ENCODE results near the gene RGS1.

The RGS1 gene

GRCh38 chr1:192581131-192581927 is 5.8 kb downstream of the RGS1 start:
- no peak for DNase-seq (ENCODE audit: low spot score)

- no peak for DNase-seq (ENCODE audit: low spot score)
These were observed 9.3 kb downstream of the RGS1 start for GRCh38 chr1:192584866-192585265.

DNA sequence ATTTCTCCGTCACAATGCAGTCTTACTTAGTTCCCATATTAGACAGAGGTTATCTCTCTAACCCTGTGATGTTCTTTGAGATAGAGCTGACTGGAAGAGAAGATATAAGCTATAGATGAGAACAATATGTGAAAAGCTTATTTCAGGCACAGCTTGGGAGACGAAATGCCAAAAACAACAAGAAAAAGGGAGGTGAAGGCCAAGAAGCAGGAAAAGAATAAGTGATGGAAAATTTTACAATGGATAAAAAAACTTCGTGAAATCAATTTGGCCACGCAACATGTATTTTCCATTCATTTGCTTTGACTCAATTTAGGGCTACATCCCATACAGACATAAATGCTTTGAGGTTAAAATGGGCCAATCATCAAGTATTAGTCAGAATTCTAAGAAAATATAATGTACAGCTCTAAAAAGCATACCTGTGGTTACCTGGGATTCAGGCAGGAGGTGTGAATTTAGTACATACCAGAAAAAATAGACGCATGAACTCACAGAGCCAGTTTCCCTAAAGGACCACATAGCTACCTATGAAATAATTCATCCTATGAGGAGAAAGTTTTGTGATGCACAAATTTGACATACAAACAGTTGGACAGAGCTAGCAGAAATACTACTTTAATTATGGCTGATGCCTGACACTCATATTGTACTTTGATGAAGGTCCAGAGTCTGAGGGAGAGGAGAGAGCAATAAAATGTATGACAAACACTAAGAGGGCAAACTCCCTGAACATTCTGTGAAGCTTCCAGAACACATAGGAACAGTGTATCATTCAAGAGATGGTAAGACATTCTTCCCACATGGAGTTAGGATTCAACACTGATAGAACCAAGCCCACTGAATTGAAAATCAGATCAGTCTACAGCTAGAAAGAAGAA is 12.1 kb downstream of the RGS1 start:
- no peak for DNase-seq (ENCODE audit: low spot score)

GRCh38 chr1:192588546-192588945 is 13.0 kb downstream of the RGS1 start:
- DNase-seq (ENCODE audit: low spot score) = no peak

DNA sequence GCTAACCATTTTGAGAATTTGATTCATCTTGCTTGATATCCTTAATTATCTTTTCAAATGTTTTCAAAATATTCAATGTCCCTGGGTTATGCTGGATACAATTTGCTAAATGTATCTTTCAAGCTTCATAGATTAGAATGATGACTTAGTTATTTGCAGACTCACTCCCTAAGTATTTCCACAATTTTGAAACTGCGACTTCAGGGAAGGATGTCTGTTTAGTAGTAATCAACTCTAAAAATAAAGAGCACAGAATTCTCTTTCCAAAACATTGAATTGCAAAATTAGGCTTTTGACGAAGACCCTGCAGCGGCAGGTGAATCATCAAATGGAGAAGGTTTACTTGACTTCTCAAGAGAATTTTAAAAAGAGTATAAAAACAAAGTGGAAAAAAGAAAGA is 14.2 kb downstream of the RGS1 start:
- no peak for DNase-seq (ENCODE audit: low spot score)

GRCh38 chr1:192592517-192592916 is 16.9 kb downstream of the RGS1 start:
- DNase-seq (ENCODE audit: low spot score) = no peak

DNA sequence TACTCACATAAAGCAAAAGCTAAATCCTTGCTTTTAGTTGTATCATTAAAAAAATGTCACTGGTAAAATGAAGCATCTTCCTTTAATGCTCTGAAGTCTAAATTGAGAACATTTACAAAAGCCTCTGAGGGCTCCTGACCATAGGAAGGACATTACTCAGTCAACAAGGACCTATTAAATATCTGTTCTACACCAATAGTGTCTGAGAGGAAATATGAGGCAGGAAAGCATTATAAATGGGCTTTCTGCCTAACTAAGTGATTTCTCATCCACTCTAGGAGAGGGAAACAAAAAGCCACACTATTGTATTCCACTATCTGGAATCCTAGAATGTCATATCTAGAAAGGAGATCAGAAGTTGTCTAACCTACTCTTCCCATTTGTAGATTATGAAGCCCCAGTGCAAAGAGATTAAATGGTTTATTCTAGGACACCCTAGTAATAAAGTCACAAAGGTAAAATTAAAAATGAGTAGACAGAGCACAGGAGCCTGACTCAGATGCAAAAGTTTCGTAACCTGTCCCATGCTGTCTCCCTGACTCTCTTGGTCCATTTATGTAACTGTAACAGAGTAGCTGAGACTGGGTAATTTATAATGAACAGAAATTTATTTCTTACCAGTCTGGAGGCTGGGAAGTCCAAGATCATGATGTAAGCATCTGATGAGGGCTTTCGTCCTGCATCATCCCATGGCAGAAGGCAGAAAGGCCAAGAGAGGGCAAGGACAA is 17.6 kb downstream of the RGS1 start:
- DNase-seq (ENCODE audit: low spot score) = no peak

DNA sequence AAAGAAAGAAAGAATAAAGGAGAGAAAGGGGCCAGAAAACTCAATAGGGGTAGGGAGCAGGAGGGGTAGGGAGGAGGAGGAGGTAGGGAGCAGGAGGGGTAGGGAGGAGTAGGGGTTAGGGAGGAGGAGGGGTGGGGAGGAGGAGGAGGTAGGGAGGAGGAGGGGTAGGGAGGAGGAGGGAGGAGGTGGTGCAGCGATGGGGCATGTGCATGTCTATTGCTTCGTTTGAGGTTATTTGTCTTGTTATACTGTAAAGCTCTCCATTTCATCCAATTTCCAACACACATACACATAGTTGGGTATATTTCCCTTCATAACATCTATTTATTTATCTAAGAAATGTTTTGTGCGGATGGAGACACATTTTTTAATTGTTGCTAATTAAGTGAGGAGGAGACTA is 19.7 kb downstream of the RGS1 start:
- no peak for DNase-seq (ENCODE audit: low spot score)

GRCh38 chr1:192598589-192598988 is 23.0 kb downstream of the RGS1 start:
- DNase-seq (ENCODE audit: low spot score) = no peak

GRCh38 chr1:192600275-192600674 is 24.7 kb downstream of the RGS1 start:
- DNase-seq (ENCODE audit: low spot score) = no peak

GRCh38 chr1:192601143-192601542 is 25.6 kb downstream of the RGS1 start:
- DNase-seq (ENCODE audit: low spot score) = no peak

GRCh38 chr1:192601567-192601966 is 26.0 kb downstream of the RGS1 start:
- DNase-seq (ENCODE audit: low spot score) = no peak

- DNase-seq (ENCODE audit: low spot score) = no peak
These were observed 27.2 kb downstream of the RGS1 start for GRCh38 chr1:192602757-192603156.

DNA sequence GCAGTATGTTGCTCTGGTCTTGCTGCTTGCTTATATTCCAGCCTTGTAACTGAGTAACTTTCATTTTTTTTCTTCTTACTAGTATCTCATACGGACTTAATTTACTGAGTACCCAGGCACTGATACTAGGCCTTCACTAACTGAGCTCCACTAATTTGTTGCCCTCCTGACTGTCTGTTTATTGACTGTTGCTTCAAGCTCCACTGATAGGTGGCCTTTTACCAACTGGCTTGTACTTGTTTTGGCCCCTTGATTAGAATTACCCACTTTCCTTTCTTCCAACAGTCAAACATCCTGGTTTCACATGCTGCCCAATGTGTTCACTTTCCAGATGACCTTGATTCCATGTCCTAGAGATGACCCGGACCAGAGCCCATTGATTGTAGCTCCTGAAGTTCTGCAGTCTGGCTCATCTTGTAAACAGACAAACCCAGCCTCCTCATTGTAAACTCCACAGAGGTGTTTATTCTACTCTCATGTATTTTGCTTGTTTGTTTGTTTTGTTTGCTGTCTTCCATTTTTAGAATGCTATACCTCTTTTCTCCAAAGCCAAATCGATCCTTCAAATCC is 27.7 kb downstream of the RGS1 start:
- DNase-seq (ENCODE audit: low spot score) = no peak

GRCh38 chr1:192604979-192605620 is 29.5 kb downstream of the RGS1 start:
- no peak for DNase-seq (ENCODE audit: low spot score)

DNA sequence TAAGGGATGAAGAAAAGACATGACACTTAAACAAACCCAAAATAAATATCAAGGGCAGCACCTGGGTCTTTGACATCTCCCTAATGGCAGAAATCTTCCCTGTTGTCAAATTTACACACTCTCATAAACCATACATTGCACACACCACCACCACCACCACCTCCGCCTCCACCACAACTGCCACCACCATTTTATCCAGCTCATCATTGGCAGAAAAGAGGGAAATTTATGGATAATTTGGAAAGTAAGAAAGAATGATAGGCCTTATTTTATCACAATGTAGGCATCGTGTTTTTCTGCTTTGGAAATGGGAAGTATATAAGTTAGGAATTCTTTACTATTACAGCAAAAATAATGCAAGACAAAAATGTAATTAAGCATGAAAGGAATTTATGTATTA is 33.1 kb downstream of the RGS1 start:
- no peak for DNase-seq (ENCODE audit: low spot score)

DNA sequence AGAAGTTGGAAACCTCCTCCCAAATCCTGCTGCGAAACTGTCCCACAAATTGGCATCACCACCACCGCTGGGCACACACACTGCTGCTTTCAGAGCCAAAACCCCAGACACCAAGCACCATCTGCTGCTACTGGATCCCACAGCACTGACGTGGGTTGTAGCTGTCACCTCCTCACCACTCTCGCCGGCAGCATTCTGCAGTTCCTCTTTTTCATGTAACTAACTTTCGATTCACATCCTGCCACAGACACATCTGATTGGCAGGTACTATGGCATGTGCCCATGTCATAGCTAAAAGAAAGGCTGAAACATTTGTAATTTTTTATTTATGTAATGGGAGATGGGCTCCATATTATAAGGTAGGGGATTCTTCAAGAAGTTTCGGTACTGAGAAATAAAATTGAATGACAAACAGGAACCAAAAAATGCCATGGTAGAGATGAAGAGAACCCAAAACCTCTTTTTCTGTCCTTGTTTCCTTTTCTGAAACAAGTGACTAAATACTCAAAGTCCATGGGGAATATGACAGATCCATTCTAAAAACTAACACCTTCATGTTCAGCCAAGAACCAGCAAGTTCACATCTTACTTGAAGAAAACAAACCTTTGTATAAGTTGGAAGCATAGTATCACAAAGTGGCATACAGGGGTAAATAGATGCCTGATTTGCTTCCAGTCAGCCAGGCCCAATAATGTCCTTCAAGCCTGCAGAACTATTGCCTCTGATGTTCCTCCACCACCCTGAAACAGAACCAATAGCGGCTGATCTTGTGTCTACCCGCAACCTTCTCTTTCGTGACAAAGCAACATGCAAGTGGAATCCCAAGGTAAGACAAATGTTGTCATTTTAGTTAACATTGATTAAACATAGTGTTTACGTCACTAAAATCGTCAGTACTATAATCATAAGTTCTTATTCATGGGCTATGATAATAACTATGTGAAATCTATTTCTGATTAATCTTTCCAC is 33.8 kb downstream of the RGS1 start:
- DNase-seq (ENCODE audit: low spot score) = no peak

DNA sequence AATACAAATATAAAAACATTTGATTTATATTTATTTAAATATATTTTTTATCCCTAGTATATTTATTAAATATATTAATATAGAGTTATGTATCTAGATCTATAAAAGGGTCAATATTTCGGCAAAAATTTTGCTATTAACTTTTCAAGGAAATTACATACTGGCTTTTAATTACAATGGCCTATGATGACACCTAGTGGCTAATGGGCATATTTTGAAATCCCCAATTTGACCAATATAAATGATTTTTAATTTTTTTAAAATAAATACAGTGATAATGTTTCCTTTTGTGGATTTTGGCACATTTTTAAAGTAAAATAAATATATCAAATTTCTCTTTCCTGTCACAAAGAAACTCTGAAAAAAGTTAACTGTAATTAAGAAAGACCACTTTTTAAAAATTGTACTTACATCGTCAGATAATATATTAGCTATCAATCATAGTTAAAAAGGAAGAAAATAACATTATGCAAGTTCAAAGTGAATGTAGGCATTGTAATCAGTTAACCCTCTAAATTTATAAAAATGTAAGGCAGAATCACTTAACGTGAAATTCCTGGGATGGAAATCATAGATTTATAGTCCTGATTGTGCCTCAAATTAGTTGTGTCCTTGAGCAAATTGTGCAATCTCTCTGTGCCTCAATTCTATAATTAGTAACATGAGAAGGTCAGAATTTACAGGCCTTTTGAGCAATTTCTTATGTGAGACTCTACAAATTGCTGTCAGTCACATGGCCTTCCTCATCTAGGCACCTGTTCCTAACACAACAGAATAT is 34.7 kb downstream of the RGS1 start:
- DNase-seq (ENCODE audit: low spot score) = no peak

DNA sequence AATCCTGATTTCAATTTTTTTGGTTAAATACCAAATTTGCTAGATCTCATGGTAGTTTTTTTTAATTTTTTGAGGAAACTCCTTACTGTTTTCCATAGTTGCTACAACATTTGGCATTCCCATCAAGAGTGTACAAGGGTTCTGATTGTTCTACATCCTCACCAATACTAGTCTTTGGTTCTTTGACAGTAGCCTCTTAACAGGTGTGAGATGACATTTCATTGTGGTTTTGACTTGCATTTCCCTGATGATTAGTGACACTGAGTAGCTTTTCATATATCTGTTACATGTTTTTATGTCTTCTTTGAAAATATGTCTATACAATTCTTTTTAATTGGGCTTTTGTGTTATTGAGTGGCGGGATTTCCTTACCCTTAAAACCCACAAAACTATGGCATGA is 39.5 kb downstream of the RGS1 start:
- no peak for DNase-seq (ENCODE audit: low spot score)

Measured in iPS-NIHi11 (cell line).